GM19239 (cell line): ENCODE results near the gene XXYLT1.

ENCODE experiments used
- DNase-seq: peaks from one replicate; pipeline ENCODE4 v3.0.0; 2011; ENCODE audit warnings: low spot score; ENCODE audit not compliant: insufficient read length
- FAIRE-seq: peaks from 2 replicates; lab custom pipeline; 2011; peaks lifted over from hg19 to GRCh38; lab: Jason Lieb, UNC

The XXYLT1 gene

DNA sequence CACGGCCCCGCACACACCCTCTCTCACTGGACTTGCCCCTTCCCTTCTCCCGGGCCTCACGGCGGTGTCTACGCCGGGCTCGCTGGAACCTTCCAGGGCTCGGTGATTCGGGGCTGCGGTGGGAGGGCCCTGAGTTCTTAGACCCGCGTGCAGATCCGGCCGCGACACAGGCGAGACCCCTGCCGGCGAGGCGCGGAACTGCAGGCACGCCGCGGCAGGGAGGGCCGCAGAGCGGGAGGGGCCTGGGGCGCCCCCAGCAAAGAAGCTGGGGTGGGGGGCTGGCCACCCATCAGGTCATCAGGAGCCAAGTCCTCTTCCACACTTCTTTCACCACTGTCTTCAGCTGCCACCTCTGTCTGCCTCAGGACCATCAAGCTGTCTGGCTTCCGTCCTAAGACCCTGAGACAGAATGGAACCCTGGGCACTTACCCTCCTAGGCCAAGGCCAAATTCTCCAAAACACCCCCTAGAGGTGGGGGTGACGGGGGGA lies 164.5 kb downstream of the XXYLT1 start:
- DNase-seq (peak; percentile 85), FAIRE-seq (no peak)

DNA sequence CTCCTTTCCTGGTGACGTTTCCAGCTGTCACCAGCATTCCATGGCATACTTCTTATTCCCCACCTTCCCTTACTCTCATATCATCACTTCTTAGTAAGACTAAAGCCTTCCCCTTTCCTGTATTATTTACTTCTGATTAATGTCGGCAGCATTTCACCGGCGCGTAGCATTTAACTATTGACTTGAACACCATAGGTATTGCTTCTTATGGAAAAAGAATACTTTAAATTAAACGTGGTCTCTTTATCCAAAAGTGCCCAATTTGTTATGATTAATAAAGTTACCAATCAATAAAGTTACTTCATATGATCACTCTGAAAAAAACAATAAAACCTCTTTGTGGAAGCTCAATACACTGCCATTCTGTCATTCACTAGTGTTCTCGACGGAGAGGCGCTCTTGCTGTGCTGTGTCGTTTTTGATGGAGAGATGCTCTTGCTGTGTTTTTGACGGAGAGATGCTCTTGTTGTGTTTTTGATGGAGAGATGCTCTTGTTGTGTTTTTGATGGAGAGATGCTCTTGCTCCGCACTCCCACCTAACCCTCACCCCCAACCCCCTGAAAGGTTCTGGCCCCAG lies 165.0 kb downstream of the XXYLT1 start:
- no peak for FAIRE-seq

DNA sequence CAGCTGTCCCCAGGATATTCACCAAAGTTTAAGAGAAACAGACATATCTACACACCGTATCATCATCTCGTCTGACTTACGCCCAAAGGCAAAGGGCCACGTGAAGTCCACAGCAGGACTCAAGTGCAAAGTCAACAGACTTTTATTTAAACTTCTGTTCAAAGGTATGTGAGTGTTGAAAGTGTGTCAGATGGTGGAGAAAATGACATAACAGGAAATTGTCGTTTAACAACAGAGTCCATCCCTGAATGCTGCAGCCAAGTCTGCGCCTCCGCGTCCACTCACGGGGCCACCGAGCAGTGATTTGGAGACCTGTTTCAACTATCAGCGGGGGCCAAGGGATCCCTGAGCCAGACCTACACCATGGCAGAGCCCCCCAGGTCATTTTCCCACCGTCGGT lies 165.6 kb downstream of the XXYLT1 start:
- FAIRE-seq (no peak), DNase-seq (no peak)

More for the DNA sequence above, 165.0 kb downstream of the XXYLT1 start:
- DNase-seq, result no peak

DNA sequence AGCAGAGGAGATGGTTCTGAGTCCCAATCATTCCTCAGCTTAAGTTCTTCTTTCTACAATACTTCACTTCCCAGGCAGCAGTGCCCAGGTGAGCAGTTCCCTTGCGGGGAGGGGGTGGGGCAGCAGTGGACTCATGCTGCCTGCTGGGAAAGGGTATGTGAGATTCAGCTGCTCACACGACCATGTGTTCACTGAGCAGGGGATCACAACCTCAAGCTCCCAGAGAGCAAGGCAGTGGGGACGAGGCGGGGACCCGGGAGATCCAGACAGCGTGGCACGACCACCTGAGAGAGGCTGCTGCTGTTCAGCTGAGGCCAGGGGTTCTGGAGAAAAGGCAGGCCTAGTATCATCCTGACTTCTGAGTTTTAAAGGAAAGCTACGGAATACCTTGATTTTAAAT lies 166.6 kb downstream of the XXYLT1 start:
- FAIRE-seq (no peak), DNase-seq (no peak)

DNA sequence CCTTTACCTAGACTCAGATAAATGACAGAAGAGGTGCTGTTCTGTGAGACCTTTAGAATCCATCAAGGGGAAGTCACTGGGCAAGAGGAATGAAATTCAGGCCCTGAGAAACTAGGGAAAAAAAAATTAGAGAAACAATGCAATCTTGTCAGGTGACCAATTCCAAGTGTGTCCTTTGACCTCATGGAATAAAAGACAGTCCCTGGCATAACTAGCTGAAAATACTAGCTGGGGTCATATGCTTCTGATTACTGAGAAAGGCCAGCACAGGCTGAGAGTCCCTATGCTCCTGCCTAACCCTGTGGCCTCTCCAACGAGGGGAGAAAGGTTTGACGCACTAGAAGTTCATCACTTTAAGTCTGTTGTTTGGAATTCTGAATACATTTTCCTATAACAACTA lies 167.3 kb downstream of the XXYLT1 start:
- DNase-seq, result no peak
- FAIRE-seq, result no peak

DNA sequence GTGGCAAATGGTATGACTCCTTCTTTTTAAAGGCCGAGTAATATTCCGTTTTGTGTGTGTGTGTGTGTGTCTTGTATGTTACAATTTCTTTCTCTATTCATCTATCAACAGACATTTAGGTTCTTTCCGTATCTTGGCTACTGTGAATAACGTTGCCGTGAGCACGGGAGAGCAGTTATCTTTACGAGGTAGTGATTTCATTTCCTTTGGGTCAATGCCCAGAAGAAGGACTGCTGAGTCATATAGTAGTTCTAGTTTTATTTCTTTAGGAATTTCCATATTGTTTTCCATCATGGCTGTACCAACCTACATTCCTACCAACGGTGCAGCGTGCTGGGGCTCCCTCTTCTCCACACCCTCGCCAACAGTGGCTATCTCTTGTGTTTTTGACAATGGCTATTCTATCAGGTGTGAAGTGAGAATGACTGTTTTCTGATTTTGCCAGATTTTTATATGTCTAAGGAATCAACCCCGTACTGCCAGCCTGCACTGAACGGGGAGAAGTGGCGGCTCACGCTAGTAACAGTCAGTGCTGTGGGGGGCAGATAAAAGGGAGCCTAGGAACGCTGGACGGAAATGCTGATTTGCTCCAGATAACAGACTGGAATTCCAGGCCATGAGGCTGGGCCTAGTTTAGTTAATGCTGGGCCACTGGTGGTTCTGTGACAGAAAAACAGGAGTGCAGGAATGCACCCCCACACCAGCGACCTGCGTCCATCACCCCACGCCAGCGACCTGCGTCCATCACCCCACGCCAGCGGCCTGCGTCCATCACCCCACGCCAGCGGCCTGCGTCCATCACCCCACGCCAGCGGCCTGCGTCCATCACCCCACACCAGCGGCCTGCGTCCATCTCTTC lies 168.1 kb downstream of the XXYLT1 start:
- DNase-seq, result no peak
- no peak for FAIRE-seq

DNA sequence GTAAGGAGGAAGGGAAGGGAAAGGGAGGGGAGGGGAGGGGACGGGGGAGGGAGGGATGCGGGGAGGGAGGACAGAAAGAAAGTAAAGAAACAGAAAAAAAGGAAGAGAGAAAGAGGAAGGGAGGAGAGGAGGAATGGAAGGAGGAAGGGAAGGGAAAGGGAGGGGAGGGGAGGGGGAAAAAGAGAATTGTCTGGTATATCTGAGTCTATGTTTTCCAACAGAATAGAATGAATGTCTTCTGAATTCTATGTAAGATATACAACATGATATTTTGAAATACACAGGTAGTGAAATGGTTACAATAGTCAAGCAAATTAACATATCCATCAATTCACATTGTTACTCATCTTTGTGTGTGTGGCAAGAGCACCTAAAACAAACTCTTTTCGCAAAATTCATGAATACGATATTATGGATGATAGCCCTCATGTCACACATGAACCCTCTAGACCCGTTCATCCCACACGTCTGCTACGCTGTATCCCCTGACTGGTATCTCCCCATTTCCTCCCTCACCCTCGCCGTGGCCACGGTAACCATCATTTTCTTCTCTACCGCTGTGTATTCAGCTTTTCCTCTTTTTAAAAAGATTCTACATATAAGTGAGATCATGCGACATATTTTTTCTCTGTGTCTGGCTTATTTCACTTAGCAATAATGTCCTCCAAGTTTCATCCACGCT lies 168.9 kb downstream of the XXYLT1 start:
- FAIRE-seq (no peak), DNase-seq (no peak)

DNA sequence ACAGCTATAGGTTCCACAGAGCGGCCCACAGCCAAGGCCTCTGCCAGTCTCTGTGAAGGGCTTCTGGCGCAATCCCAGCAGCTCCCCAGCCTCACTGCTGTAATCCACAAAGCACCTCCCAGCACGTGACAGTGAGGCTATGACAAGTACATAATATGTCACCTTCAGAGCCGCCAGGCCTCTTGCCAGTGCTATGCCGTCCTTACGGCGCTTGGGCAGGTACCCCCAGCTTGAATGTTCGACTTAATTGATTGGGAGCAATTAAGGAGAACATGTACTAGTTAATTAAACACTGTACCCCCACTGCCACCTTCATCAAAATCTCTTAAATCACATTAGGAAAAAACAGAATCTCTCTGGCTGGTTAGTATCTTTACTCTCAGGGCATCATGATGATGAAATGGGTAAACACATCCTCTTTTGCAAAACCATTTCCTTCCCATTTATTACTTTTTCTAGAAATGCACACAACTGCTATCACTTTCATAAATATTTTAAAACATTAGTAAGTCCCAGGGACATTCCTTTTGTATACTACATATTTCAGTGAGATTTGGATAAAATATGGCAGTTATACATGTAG lies 169.9 kb downstream of the XXYLT1 start:
- peak; percentile 73 for FAIRE-seq

DNA sequence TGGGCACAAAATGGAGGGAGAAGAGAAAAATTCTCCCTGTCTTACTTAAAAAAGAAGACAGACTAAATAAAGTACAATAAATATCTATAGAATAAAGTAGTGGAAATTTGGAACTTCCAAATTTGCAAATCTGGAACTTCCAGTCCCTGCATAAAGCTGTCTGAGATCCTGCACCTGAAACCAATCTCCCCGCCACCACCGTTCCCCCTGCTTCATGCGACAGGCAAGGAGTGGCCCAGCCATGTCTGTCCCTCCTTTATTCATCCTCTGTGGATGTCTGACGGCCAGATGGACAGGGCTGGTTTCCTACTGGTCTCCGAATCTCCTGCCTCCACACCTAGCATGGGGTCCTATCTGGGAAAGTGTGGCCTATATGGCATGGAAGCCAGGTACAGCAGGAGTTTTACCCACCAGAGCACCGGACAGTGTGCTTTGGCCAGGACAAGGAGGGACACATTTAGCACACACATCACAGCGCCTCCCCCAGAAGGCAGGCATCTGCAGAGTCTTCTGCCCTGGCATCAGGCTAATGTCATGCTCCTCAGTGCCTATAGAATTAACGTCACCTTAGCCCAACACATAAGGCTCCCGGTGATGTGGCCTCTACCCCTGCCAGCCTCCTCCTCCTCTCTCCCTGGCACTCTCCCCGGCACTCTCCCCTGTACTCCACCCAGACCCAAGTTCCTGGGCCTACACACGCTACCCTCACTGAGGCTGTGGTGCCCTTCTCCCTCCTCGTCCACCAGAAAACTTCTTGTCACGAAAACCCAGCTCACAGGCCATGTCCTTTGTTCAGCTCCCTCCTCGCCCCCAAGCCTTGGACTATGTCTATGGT lies 170.8 kb downstream of the XXYLT1 start:
- no peak for DNase-seq
- no peak for FAIRE-seq

More for the DNA sequence above, 169.9 kb downstream of the XXYLT1 start:
- DNase-seq, result no peak

DNA sequence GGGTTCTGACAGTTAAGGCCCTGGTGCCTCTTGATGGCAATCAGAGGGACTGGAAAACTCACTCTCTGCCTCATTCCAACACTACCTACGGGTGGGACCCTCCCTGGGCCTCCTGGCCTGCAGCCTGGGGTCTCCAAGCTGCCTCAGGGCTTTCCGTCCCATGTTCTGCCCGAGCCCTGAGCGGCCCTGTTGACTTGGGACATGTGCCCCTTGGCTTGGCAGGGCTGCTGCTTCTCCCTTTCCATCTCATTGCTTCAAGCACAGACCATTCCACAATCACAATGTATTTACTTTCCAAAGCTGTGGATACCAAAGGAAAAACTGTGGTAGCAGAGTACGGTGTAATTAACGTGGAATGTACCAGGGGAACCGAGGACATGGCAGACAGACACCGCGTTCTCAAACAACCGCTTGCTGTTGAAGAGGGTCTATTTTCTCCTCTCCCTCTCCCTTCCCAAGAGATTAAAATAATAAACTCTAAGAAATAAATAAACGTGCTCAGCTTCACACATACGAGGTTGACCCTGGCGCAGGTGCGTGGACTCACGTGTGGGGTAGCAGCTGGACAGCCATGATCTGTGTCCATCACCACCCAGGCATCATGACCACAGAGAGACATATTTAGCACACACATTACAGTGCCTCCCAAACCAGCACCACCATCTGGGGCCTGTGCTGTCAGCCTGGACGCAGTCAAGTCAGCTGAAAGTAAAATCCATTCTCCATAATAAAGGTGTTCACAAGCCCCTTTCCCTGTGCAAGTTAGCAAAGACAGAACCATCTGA lies 172.0 kb downstream of the XXYLT1 start:
- FAIRE-seq (no peak), DNase-seq (no peak)

DNA sequence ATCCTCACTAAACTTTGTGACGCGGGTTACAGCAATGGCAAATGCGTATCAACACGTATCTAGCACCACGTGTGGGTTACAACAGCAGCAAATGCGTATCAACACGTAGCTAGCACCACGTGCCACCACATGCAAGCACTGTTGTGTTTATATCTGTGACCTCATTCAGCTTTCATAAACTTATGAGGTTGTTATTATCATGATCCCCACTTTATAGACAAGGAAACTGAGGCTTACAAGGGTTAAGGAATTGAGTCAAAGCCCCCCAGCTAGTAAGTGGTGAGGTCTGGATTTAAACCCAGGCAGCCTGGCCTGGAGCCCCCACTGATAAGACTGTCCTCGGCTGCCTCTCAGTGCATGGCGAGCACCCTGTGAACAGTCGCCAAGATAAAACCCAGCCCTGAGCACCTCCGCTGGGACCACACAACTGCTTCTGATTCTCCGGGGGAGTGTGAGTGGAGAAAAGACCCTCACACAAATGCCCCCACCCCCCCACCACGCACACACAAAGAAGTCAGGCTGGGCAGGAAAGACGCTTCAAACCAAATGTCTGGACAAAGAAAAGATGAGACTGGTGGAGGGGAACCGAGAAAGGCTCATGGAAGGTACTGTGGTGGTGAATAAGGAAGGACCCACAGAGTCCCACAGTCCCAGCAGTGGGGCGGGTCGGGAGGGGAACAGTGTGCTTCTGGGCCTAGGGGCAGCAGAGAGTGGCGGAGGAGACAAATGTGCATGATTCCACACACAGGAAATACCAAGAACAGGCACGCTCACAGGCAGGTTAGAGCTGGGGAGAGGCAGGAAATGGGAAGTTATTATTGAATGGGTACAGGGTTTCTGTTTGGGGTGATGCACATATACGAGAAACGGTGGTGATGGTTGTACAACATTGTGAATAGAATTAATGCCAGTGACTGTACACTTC lies 173.4 kb downstream of the XXYLT1 start:
- FAIRE-seq (peak; percentile 8), DNase-seq (no peak)

DNA sequence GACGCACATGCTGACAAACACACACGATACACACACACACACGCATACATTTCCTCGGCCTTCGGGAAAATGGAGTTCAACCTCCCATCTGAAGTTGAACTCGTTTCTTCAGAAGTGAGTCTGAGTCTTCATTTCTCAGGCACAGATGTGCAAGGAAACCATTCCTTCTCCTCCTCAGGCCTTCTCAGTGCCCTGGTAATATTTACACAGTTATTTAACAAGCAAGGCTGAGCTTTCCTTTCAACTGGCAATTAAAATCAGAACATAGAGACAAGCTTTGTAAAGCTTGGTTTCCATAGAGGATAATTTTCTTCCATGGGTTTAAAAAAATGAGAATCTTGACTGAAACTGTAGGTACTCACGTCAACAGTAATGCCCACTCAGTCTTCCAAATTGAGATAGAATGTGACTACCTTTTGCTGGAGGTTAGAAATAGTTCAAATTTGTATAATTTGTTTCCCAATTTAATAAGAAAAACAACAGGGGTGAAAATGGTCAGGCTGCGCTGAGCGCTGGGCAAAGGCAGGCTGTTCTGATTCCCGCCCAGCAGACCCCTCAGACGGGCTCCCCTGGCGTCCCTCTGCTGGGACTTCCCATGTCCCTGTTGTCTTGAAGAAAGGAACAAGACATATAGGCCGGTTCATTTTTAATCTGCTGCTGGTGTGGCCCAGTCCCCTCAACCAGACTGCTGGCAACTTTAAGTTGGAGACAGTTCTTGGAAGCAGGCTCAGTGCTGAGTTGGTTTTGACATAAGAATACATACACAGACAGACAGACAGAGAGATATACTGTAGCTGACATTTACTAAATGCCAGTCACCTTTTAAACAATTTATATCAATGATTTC lies 174.3 kb downstream of the XXYLT1 start:
- DNase-seq (no peak), FAIRE-seq (no peak)

DNA sequence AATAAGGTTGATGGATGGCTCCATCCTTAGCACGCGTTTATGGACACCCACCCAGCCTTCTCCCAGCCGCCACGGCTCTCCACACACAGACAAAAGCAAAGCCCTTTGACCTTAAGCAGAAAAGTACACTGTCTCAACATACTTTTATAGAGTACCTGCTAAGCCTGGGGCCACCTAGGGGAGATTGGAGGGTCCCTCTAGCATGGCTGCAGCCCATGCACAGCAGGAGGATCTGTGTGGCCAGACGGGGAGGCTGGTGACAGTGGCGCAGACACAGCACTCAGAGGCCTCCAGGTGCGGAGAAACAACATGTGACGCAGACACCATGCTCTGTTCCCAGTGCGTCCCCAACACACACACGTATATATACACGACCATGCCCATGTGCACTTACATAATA lies 174.9 kb downstream of the XXYLT1 start:
- no peak for FAIRE-seq

DNA sequence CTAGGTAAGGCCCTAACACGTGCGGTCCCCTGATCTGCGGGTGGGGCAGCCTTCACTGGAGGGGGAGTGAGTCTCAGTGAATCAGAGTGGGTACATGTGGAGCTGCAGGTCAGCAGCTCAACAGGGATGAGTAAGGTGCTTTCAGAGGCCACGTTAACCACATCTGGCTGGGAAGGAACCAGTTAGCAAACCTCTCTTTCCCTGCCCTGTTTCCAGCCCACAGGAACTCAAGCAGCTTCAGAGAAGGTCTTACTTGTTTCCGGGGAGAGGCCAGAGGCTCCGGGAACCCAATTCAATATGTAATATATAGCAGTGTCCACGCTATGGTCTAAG lies 175.3 kb downstream of the XXYLT1 start:
- FAIRE-seq (no peak), DNase-seq (no peak)

More for the DNA sequence above, 174.9 kb downstream of the XXYLT1 start:
- DNase-seq, result no peak

DNA sequence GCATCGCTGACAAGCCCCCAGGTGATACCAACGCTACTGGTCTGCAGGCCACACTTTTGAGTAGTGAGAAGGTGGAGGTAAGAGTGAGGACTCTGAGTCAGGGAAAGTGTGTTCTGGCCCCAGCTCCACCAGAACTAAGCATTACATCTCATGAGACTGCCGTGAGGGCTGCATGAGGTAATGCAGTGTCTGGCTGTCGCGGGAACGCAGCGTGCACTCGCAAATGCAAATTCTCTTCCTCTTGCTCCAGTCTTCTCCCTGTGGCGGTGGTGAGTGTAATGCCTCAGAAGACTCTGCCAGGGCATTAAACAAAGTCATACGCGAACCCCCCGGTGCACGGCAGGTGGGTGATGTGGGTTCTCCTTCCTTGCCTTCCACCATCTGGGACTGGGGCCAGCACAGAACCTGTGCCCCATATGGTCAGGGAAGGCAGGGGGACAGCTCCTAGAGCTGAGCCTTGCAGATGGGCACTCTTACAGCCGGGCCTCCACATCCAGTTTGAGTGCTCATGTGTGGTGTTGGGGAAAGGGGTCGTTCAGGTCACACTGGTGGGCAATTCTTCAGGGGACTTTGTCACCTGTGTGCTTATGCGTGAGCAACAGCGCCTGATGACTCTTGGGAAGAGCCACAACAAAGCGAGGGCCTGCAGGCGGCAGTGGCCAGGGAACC lies 175.8 kb downstream of the XXYLT1 start:
- FAIRE-seq (peak; percentile 90), DNase-seq (no peak)

DNA sequence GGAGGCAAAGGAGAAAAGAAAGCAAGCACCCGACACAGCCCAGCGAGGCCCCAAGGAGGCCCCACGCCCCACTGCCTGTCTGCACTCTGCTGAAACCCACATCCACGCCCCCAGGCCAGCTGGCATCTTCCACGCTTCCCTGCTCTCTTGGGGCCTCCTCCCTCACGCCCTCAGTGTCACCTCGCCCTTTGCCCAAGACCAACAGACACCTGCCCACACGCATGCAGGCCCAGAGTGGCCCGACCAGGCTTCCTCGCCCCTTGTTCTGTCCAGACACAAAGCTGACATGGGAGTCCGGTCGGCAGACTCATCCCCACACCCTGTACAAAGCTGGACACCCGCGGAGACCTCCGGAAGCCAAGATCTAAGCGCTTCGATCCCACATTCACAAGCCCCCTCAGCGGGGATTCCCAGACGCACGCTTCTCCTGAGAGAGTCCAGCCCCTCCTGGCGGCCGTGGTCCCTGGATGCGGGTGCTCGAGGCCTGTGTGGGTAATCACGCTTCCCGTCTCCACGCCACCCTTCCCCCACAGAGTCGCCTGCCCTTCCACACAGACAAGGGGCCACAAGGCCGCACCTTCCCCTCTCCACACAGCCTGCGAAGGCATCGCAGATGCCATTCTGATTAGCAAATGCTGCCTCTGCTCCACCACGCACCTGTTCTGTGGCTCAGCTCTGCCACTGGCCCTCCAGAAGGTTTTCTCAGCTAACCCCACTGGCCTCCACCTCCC lies 176.6 kb downstream of the XXYLT1 start:
- FAIRE-seq, result peak; percentile 64
- peak; percentile 57 for DNase-seq
